Measurements from ENCODE around the gene TCF7L1.
A peak's percentile ranks its signal among the peaks of the same experiment; 100 is the strongest.
"Not testable (repeated sequence)": the region's sequence is repeated elsewhere in the genome, so short reads cannot be mapped to it uniquely, and the experiment has no call there.

Gene TCF7L1

DNA sequence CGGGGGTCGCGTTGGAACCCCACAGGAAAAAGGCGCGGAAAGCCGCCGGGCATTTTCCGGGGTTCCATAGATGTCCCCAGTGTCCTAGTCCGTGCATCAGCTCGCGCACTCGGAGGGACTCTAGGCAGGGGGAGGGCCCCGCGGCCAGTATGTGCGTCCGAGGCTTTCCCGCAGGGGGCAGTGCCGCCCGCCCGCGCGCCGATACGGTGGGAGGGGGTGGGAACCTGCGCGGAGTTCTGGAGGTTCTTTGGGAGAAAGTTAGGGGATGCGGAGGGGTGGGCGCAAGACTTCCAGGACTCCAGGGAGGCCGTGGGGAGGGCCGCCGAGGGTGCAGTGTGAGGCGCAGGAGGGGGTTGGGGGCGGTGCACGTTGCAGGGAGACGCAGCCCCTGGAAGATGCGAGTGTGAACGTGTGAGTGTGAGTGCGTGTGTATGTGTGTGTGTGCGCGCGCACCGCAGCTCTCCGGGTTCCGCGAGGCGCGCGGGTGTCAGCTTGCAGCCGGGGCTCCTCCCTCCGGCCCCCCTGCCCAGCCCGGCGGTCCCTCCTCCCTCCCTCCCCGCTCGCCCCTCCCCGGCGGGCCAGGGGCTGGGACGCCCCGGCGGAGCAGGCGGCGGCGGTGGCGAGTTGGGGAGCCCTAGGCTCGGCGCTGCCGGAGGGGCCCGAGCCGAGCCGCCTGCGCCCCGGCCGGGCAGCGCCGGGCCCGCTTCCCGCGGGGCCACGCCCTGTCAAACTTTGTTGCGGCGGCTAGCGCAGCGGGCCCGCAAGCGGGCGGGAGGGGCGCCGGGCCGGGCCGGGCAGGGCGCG, at the start of gene TCF7L1:
TCF7L1 (plus strand) TSS at position 559 of the 804 bp plus-strand sequence. CDS start 293 bp downstream, outside the sequence.
- peak in 1 of 2 experiments; percentile 14 for DNase-seq

DNA sequence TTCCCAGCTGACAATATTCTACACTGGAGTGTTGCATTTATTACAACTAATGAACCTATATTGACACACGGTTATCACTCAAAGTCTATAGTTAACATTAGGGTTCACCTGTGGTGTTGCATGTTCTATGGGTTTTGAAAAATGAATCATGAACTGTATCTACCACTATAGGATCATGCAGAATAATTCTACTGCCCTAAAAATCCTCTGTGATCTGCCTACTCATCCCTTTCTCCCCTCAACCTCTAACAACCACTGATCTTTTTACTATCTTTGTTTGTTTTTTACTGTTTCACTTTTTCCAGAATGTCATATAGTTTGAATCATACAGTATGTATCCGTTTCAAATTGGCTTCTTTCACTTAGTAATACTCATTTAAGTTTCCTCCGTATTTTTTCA, 47.6 kb upstream of the TCF7L1 start:
- DNase-seq = no peak

DNA sequence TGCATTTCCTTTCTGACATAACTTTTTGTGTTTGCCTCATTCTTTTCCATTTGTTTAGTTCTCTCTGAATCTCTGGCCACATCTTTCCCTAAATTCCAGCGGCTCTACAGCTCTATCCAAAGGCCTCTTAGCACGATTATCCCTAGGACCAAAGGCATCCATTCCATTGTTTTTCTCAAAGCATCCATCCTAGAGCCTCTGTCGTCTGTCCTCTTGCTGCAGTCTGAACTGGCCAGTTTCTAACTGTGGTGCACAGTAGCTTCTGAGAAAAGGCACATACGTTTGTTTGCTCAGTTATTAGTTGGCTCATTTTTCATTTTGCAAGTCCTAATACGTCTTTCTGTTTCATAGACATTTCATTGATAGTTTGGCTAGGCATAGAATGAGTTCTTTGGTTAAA, 45.7 kb upstream of the TCF7L1 start:
- DNase-seq = no peak

DNA sequence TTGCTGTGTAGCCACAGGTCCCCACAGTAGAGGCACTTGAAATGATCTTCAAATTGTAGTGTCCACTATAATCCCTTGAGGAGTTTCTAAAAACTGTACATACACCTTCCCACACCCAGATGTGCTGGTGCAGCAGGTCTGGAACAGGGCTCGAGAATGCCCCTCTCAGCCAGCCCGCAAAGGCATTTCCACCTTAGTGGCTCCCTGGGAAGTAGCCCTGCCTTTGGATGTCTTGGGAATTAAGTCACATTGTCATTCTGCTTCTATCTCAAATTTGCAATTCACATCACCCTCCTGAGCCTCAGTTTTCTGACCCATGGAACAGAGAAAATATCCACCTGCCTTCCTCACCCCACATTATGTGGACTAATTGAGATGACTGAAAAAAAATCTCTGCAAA, 44.3 kb upstream of the TCF7L1 start:
- no peak for DNase-seq

DNA sequence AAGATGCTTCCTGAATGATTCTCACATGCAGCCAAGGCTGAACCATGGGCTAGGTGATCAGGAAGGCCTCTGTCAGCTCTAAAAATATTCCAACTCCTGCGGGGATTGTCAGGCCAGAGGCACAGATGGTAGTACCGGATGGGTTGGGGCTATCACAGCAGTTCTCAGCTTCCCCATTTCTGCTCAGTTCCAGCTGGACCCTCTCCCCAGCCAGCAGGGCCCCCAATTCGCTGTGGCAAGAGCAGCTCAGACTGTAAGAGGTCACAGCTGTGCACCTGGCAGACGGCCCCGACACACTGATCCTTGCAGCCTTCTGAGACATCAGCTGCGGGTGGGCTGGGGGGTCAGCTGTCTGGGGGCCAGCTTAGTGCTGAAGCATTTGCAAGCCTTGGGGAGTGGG, 43.6 kb upstream of the TCF7L1 start:
- DNase-seq = no peak

- no peak for DNase-seq
These were observed 41.4 kb upstream of the TCF7L1 start for GRCh38 chr2:85091838-85092237.

GRCh38 chr2:85095094-85095493, 38.1 kb upstream of the TCF7L1 start:
- DNase-seq = no peak

DNA sequence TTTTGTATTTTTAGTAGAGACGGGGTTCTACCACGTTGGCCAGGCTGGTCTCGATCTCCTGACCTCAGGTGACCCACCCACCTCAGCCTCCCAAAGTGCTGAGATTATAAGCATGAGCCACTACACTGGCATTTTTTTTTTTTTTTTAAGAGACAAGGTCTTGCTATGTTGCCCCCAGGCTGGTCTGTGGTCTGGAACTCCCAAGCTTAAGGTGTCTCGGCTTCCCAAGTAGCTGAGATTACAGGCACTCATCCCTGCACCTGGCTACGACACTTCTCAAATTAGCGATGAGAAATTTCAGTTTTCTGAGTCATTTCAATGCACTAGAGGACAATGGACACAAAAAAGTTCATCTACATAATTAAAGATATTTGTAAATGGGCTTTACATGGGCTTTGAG, 36.6 kb upstream of the TCF7L1 start:
- no peak for DNase-seq

DNA sequence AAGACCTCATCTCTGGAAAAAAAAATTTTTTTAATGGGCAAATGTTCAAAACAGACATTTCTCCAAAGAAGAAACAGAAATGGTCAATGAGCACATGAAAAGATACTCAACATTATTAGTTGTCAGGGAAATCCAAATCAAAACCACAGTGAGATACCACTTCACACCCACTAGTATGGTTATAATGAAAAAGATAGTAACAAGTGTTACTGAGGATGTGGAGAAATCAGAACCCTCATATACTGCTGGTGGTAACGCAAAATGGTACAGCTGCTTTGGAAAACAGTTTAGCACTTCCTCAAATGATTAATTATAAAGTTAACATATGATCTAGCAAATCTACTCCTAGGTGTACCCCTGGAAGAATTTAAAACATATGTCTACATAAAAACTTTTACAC, 29.0 kb upstream of the TCF7L1 start:
- DNase-seq = no peak

- no peak for DNase-seq
These were observed 26.6 kb upstream of the TCF7L1 start for GRCh38 chr2:85106489-85107180.

GRCh38 chr2:85110991-85111560, 22.1 kb upstream of the TCF7L1 start:
- no peak for DNase-seq

GRCh38 chr2:85111819-85112281, 21.3 kb upstream of the TCF7L1 start:
- DNase-seq = no peak

GRCh38 chr2:85112906-85113625, 20.1 kb upstream of the TCF7L1 start:
- DNase-seq = no peak

DNA sequence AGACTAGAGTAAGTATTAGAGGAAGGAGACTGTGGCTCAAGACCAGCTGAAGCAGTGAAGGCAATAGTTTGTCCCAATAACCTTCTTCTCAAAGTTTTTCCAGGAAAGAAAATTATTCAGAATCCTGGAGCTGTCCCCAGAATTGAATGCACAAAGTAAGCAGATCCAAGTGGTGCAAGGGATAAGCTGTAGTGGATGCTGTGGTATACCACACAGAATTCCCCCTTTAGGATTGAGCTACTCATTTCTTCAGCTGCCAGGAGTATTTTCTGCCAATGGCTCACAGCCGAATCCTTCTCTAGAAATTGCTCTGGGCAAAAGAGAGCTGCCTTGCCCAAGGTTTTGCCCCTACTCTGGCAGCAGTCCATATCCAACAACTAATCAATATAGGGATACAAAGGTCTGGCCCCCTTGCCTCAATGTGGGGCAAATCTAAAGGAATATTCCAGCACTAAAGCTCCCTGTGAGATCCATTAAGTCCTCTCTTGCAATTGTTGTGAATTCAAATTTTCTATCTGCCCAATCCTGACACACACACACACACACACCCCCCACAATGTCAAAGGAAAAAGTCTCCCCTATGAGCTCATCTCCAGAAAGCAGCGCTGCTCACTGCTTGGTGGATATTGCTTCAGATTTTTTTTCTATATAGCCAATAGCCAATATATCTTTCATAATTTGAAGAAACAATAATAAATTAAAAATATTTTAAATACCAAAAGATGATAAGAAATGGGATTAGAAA, 18.4 kb upstream of the TCF7L1 start:
- DNase-seq = no peak

- no peak for DNase-seq
These were observed 17.0 kb upstream of the TCF7L1 start for GRCh38 chr2:85116207-85116606.

DNA sequence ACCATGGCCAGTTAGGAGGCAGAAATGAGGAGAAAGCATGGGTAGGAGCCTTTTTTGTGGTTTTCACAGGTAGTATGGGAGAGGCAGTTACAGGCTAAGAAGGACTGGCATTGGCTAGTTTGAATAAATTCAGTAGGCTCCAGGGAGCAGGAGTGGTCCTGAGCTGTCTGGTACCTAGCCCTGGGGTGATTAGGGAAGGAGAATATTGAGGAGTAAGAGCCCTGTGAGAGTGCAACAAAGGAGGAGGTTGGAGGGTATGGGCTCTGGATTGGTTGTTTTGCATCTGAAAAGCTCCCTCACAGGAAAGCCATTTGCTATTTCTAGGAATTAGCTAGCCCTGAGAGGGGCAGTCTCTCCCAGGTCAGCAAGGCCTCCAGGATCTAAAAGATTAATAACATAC, 13.3 kb upstream of the TCF7L1 start:
- no peak for DNase-seq

DNA sequence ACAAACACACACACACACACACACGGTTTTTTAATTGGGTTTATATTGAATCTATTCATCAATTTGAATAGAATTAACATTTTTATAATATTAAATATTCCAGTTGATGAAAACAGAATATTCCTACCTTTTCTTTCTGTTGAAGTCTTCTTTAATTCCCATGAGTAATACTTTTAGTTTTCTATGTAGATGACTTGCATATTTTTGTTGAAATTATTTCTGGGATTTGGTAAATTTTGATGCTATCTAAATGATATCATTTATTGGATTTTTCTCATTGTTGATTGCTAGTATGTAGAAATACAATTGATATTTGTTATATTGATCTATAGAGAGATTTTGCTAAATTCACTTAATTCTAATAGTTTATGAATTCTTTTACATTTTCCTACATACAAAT, 12.8 kb upstream of the TCF7L1 start:
- no peak for DNase-seq

DNA sequence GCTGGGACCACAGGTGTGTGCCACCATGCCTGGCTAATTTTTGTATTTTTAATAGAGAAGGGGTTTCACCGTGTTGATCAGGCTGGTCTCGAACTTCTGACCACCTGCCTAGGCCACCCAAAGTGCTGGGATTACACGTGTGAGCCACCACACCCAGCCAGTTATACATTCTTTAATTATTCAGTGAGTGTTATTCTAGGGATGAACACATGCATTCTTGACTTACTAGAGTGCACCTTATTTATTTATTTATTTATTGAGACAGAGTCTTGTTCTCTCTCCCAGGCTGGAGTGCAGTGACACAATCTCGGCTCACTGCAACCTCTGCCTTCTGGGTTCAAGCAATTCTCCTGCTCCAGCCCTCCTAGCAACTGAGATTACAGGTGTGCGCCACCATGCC, 6.7 kb upstream of the TCF7L1 start:
- not testable (repeated sequence) for DNase-seq

GRCh38 chr2:85129861-85130260, 3.3 kb upstream of the TCF7L1 start:
- DNase-seq = no peak

DNA sequence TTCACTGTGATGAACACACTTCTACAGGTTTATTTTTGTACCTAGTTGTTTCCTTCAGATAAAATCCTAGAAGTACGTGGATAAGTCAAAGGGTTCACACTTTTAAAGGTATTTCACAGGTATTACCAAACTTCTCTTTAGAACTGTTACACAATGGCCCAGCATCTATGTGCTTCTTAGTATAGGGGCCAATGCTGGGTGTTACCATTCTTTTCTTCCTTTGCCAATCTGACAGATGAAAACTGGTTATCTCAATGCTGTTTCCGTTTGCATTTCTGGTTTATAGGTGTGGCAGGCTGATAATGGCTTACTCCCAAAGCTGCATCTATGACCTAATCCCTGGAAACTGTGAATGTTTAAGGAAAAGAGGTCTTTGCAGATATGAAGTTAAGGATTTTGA, 2.8 kb upstream of the TCF7L1 start:
- DNase-seq = no peak

- no peak for DNase-seq
These were observed 2.1 kb upstream of the TCF7L1 start for GRCh38 chr2:85131116-85131515.

DNA sequence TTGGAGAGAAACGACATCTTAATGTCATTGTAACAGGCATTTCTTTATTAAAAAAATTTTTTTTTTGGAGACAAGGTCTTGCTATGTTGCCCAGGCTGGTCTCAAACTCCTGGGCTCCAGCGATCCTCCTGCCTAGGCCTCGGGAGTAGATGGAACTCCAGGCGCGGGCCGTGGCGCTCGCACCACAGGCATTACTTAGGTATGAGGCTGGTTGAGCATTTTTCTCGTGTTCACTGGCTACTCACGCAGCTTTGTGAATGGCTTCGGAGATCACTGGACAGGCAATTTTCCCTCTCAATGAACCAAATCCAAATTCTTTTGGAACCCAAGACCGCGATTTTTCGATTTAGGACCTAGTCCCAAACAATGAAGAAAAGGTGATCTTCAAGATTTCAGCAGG, 795 bp upstream of the TCF7L1 start:
- no peak for DNase-seq
